ENCODE results near the gene HOXC13. TPM values are rescaled to one million over a fixed set of nuclear protein-coding genes. Genes with fewer than 3 reads are reported as not detected.
A peak's percentile ranks its signal among the peaks of the same experiment; 100 is the strongest.

The HOXC13 gene
- total RNA-seq, 1 donor, result not detected

GRCh38 chr12:53954694-53955035 is 16.0 kb downstream of the HOXC13 start, which contains the start of gene HOXC12:
TSS of gene HOXC12 (plus strand) at chr12:53954903. CDS start at chr12:53954930, 27 bp downstream.
- no peak for DNase-seq (ENCODE audit: low read depth in 2 of 3, low spot score in 2 of 3)

DNA sequence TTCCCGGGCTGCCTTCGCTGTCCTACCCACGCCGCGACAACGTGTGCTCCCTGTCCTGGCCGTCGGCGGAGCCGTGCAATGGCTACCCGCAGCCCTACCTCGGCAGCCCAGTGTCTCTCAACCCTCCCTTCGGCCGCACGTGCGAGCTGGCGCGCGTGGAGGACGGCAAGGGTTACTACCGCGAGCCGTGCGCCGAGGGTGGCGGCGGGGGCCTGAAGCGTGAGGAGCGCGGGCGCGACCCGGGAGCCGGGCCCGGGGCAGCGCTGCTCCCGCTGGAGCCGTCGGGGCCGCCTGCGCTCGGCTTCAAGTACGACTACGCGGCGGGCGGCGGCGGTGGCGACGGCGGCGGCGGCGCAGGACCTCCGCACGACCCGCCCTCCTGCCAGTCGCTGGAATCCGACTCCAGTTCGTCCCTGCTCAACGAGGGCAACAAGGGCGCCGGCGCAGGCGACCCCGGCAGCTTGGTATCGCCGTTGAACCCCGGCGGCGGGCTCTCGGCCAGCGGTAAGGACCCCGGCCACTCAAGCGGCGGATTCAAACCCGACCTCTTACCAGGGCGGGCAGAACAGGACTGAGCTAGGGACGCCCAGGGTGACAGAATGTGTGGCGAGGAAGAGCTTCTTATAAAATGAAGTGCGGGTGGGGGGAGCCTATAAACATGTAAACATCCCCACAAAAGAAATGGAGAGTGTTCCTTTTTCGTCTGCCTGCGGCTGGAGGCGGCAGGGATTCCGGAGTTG is 16.6 kb downstream of the HOXC13 start:
- no peak for DNase-seq (ENCODE audit: low read depth in 2 of 3, low spot score in 2 of 3)

GRCh38 chr12:53955776-53956250 is 17.2 kb downstream of the HOXC13 start:
- no peak for DNase-seq (ENCODE audit: low read depth in 2 of 3, low spot score in 2 of 3)

- DNase-seq (ENCODE audit: low read depth in 2 of 3, low spot score in 2 of 3), result peak in 2 of 3 donors; percentile 51 to 68
Observed at GRCh38 chr12:53956251-53956887, 17.7 kb downstream of the HOXC13 start.

DNA sequence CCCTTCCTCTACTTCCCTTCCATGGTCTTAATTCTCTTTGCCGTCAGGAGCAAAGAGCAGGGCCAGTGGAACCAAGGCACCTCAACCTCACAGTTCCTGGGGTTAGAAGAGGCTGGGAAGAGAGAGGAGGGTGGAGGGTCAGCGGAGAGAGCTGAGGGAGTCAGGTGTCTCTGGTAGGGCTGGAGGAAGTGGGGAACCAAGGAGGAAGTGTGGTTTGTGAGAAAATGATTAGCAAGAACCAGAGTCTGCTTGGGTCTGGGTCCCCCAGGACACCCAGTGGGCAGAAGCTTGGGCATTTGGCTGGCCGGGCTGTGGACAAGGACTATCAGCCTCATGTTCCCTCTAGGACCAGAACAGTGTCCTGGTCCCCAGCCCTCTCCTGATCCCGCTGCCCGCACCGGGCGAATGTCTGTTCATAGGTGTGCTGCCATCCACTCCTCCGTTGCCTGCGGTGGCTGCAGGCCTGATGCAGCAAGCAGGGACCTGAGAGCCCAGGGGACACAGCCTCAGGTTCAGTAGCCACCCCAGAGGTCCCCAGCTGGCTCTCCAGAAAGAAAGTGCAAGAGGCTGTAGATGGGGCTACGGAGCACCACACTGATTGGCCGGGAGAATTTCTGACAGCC is 18.4 kb downstream of the HOXC13 start:
- DNase-seq (ENCODE audit: low read depth in 2 of 3, low spot score in 2 of 3), result no peak

GRCh38 chr12:53958128-53958527 is 19.5 kb downstream of the HOXC13 start:
- no peak for DNase-seq (ENCODE audit: low read depth in 2 of 3, low spot score in 2 of 3)

- no peak for DNase-seq (ENCODE audit: low read depth in 2 of 3, low spot score in 2 of 3)
Observed at GRCh38 chr12:53959314-53959713, 20.7 kb downstream of the HOXC13 start.

GRCh38 chr12:53960187-53961024 is 21.8 kb downstream of the HOXC13 start:
- DNase-seq (ENCODE audit: low read depth in 2 of 3, low spot score in 2 of 3), result no peak

DNA sequence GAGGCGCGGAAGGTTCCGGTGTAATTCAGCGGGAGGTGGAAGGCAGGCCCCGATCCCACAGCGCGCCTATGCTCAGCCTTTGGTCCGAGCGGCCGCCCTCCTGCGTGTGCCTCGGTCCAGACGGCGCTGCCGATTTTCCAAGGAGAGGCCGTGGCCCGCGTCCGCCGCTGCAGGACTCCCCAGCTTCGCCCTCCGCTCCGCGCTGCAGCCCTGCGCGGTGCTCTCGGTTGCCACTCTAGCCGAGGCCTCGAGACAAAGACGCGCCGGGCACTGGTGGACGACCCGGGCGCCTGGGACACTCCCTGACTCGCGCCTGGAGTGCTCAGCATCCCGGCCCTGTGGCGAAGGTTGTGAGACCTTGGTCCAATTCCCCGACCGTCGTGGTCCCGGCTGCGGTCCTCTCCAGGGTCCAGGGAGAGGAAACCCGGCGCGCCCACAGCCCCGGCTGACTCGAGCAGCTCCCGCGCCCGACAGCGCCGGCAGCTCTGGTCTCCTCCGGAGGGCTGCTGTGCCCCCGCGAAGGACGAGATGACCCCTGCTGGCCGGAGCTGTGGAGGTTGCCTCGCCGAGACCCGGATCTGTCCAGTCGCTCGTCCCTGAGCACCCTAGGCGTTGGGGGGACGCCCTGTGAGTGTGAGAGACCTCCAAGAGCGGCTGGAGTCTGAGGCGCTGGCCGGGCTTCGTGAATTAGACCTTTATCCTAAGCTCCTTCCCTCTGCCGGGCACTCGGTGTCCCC is 22.6 kb downstream of the HOXC13 start:
- DNase-seq (ENCODE audit: low read depth in 2 of 3, low spot score in 2 of 3), result no peak

GRCh38 chr12:53963005-53963404 is 24.4 kb downstream of the HOXC13 start:
- DNase-seq (ENCODE audit: low read depth in 2 of 3, low spot score in 2 of 3), result no peak

DNA sequence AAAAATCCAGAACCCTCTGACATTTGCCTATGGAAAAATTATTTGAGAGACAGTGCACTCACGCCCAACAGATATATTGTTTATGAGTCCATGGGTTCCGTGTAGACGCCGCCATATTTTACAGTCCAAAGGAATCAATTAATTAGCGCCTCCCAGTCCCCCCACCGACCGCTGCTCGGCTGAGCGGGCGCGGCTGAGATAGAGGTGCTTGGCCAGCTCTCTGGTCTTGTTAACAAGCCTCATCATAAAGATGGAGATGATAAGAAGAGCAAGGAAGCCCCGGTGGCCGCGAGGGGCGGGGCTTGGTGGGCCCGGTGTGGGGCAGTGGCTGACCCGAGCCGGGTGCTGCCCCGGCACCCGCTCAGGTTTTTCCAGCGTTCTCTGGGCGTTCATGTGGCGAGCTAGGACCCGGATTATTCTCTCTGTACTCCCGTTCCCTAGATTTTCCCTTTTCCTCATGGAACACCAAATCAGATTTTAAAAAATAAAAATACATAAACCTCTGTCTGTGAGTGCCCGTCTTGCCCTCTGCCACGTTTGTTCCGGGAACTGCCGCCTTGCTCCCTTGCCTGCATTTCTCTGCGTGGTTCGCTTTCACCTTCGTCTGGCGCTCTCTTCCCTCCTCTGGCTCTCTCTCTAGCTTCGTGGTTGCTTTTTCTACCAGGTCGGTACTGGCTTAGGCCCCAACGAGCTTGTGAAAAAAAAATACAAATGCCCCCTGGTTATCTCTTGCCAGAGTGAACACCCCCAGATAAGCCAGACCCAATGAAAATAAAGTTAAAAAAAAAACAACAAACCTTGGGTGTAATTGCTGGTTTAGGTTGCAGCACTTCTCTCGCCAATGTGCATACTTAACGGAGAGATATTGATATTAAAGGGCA is 25.0 kb downstream of the HOXC13 start:
- no peak for DNase-seq (ENCODE audit: low read depth in 2 of 3, low spot score in 2 of 3)

GRCh38 chr12:53964315-53964713 is 25.7 kb downstream of the HOXC13 start:
- no peak for DNase-seq (ENCODE audit: low read depth in 2 of 3, low spot score in 2 of 3)

DNA sequence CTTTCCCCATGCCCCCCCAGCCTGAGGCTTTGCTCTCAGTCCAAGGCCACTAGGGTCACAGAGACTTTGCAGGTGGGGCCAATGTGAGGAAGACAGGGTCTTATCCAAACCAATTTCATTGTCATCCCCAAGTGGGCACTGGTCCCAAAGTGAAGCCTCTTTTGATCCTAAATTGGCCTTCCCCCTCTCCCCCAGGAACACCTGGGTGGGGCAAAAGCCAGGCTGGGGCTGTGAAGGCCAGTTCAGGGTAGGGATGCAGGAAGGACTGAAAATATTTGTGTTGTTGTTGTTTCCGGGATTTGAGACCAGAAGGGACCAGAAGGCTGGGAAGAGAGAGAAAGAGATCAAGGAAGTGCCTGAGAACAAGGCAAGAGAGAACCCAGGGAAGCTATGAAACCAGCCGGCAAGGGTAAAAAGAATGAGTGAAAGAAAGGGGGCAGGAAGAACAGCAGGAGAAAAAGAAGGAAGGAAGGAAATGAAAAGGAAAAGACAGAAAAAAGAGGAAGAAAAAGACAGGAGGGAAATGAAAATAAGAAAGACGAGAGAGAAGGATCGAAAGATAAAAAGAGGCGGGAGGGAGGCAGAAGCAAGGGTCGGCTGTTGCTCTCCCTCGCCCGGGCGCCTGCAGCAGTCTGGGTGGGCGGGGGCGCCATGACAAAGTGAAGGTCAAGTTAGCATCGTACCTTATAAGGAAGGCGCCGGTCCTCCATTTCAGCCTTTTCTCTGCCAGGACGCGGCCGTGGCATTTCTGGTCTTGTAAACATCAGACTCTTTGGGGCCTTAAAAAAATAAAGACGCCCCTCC is 26.9 kb downstream of the HOXC13 start:
- no peak for DNase-seq (ENCODE audit: low read depth in 2 of 3, low spot score in 2 of 3)

DNA sequence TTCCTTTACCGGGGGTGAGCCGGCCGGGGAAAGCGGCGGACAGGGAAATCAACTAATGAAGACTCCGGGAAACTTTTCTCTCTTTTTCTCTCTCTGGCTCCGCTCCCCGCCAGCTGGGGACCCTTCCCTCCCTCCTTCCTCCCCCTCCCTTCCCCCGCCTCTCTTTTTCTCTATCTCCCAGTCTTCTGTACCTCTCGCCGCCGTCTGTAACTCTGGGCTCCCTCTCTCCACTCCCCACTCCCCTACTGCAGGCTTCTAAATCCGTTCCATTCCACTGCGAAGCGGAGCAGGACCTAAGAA is 27.4 kb downstream of the HOXC13 start:
- no peak for DNase-seq (ENCODE audit: low read depth in 2 of 3, low spot score in 2 of 3)

DNA sequence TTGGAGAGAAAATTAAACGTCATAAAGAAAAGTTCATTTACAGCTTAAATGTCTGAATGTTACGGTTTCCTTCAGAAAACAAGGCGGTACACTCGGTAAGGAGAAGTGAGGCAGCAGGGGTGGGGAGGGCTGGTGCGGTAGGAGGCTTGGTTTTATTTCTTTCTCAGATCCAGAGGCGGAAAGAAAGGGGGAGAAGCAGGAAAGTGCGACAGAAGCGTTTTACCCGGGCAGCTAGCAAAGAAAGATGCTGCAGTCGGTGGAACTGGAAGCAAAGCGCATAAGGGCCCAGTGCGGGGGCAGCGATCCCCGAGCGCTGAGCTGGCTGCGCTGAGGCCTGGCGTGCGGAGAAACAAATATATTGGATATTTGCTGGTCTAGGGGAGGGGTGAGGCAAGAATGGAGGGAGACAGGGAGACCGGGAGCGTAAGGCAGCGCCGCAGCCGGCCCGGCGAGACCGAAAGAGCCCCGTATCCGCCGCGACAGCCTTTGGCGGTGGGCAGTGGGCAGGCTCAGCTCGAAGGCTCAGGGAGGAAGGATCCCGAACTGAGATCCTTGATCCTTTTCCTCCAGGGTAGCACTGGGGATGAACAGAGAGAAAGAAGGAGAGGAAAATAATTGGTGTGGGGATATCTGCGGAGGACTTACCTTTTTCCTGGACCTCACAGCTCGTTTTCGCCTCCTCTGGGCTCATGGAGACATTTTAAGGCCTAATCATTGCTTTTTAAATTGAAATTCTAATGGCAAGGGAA is 27.9 kb downstream of the HOXC13 start:
- DNase-seq (ENCODE audit: low read depth in 2 of 3, low spot score in 2 of 3), result no peak

- no peak for DNase-seq (ENCODE audit: low read depth in 2 of 3, low spot score in 2 of 3)
Observed at GRCh38 chr12:53967421-53967925, 28.8 kb downstream of the HOXC13 start.

- no peak for DNase-seq (ENCODE audit: low read depth in 2 of 3, low spot score in 2 of 3)
Observed at GRCh38 chr12:53968214-53969127, 29.8 kb downstream of the HOXC13 start.
